ENCODE measurements around the gene GRIK1. TPM values are rescaled to one million over a fixed set of nuclear protein-coding genes. Genes with fewer than 3 reads are reported as not detected.

Gene GRIK1
- total RNA-seq, 1 donor from 2014 or later = not detected

GRCh38 chr21:29501451-29501850 is 438.3 kb downstream of the GRIK1 start:
- no peaks in the 10 kb centered on the region for H3K4me1 Mint-ChIP-seq (ENCODE audit: unreplicated experiment)
- no peaks in the 10 kb centered on the region for H3K27me3 Mint-ChIP-seq (ENCODE audit: unreplicated experiment)
- no peak overlapping the region for H3K4me3 Mint-ChIP-seq (ENCODE audit: unreplicated experiment)
- H3K36me3 Mint-ChIP-seq (ENCODE audit: low read depth, unreplicated experiment) = peaks cover 1% of the 10 kb centered on the region
- no peak for DNase-seq (ENCODE audit: low spot score)
- TF ChIP-seq, protein P1, sequence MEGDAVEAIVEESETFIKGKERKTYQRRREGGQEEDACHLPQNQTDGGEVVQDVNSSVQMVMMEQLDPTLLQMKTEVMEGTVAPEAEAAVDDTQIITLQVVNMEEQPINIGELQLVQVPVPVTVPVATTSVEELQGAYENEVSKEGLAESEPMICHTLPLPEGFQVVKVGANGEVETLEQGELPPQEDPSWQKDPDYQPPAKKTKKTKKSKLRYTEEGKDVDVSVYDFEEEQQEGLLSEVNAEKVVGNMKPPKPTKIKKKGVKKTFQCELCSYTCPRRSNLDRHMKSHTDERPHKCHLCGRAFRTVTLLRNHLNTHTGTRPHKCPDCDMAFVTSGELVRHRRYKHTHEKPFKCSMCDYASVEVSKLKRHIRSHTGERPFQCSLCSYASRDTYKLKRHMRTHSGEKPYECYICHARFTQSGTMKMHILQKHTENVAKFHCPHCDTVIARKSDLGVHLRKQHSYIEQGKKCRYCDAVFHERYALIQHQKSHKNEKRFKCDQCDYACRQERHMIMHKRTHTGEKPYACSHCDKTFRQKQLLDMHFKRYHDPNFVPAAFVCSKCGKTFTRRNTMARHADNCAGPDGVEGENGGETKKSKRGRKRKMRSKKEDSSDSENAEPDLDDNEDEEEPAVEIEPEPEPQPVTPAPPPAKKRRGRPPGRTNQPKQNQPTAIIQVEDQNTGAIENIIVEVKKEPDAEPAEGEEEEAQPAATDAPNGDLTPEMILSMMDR (IDR thresholded peaks at IDR 0.05; ENCODE audit: unreplicated experiment) = no peak
- peaks cover 4% of the 10 kb centered on the region for H3K9me3 Mint-ChIP-seq (ENCODE audit: unreplicated experiment)
- H3K27ac Mint-ChIP-seq (ENCODE audit: unreplicated experiment) = no peak overlapping the region

DNA sequence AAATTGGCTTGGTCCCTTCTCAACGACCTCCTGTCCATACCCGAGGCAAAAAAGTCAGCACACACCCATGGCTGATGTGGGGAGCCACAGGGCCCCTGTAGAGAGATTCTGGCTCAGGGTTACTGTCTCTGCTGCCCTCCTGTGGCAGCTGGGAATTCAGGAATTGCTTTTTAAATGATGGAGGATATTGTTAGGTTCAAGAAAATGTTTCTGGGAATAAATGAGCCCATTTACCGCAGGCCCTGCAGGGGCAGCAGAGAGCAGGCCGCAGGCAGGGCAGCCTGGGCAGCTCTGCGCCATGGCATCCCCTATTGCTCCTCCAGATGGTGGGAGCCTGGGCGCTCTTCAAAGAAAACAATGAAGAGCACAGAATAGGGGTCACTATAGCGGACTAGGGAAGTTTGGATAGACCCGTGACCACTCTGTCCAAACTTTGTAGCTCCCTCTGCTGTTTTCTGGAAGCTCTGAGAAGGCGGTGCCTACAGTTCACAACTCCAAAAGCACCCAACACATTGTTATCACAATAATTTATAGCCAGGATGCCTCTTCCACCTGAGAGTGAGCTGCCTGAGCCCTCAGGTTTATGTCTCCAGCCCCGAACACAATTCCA is 440.0 kb downstream of the GRIK1 start:
- peak; percentile 10 for DNase-seq (ENCODE audit: low spot score)
- Mint-ChIP-seq H3K4me3 (ENCODE audit: unreplicated experiment) (no peak overlapping the region), H3K4me1 (ENCODE audit: unreplicated experiment) (no peaks in the 10 kb centered on the region), H3K36me3 (ENCODE audit: low read depth, unreplicated experiment) (peaks cover 4% of the 10 kb centered on the region), H3K27ac (ENCODE audit: unreplicated experiment) (no peak overlapping the region), H3K27me3 (ENCODE audit: unreplicated experiment) (no peaks in the 10 kb centered on the region), H3K9me3 (ENCODE audit: unreplicated experiment) (peaks cover 4% of the 10 kb centered on the region)
- TF ChIP-seq, protein P1 (IDR thresholded peaks at IDR 0.05; ENCODE audit: unreplicated experiment) = peak; percentile 68

DNA sequence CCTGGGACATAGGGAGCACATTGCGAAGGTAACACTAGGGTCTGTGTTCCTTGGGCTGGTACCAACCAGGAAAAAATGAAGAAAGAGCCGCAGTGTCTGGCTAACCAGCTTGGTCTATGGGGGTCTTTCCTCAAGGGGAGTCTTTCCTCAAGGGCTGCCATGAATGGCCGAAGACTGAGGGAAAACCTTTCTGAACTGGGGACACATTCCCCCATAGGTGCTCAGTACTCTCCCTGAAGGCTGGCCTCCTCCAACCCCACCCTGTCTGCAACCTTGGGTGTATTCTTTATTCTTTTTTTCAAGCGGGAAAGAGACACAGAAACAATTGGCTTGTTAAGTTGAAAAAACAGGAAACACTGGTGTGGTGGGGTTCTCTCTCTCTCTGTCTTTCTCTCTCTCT is 440.6 kb downstream of the GRIK1 start:
- H3K27ac Mint-ChIP-seq (ENCODE audit: unreplicated experiment) = no peak overlapping the region
- no peaks in the 10 kb centered on the region for H3K27me3 Mint-ChIP-seq (ENCODE audit: unreplicated experiment)
- TF ChIP-seq, protein P1 (IDR thresholded peaks at IDR 0.05; ENCODE audit: unreplicated experiment) = no peak
- DNase-seq (ENCODE audit: low spot score) = no peak
- no peaks in the 10 kb centered on the region for H3K4me1 Mint-ChIP-seq (ENCODE audit: unreplicated experiment)
- H3K4me3 Mint-ChIP-seq (ENCODE audit: unreplicated experiment) = no peak overlapping the region
- H3K36me3 Mint-ChIP-seq (ENCODE audit: low read depth, unreplicated experiment) = peaks cover 4% of the 10 kb centered on the region
- H3K9me3 Mint-ChIP-seq (ENCODE audit: unreplicated experiment) = peaks cover 4% of the 10 kb centered on the region

- Mint-ChIP-seq H3K27me3 (ENCODE audit: unreplicated experiment) (no peaks in the 10 kb centered on the region), H3K36me3 (ENCODE audit: low read depth, unreplicated experiment) (peaks cover 4% of the 10 kb centered on the region), H3K9me3 (ENCODE audit: unreplicated experiment) (peaks cover 4% of the 10 kb centered on the region), H3K4me1 (ENCODE audit: unreplicated experiment) (no peaks in the 10 kb centered on the region), H3K27ac (ENCODE audit: unreplicated experiment) (no peak overlapping the region), H3K4me3 (ENCODE audit: unreplicated experiment) (no peak overlapping the region)
- no peak for DNase-seq (ENCODE audit: low spot score)
- TF ChIP-seq, protein P1 (IDR thresholded peaks at IDR 0.05; ENCODE audit: unreplicated experiment) = no peak
Observed at GRCh38 chr21:29496337-29496736, 443.5 kb downstream of the GRIK1 start.

DNA sequence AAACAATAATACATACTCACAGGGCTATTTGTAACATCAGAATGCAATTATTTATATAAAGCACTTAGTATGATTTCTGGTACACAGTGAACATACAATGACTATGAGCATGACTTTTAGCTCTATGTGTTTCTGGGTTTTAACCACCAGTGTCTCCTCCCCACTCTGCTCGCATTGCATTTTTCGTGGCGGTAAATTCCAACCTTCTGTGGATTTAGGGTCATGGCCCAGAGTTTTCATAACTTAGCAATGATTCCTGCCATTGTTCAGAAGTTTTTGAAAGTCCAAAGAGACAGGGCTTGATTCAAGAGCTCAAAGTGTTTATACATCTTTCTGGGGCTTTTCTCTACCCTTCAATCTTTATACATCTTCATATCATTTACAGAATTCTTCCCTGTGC is 449.8 kb downstream of the GRIK1 start:
- H3K4me3 Mint-ChIP-seq (ENCODE audit: unreplicated experiment) = no peak overlapping the region
- no peak for DNase-seq (ENCODE audit: low spot score)
- peaks cover 5% of the 10 kb centered on the region for H3K36me3 Mint-ChIP-seq (ENCODE audit: low read depth, unreplicated experiment)
- no peaks in the 10 kb centered on the region for H3K27me3 Mint-ChIP-seq (ENCODE audit: unreplicated experiment)
- no peak overlapping the region for H3K27ac Mint-ChIP-seq (ENCODE audit: unreplicated experiment)
- H3K9me3 Mint-ChIP-seq (ENCODE audit: unreplicated experiment) = no peaks in the 10 kb centered on the region
- TF ChIP-seq, protein P1 (IDR thresholded peaks at IDR 0.05; ENCODE audit: unreplicated experiment) = no peak
- no peaks in the 10 kb centered on the region for H3K4me1 Mint-ChIP-seq (ENCODE audit: unreplicated experiment)
